Subcutaneous adipose tissue (tissue), 4 donors: ENCODE results near the gene CSNK2A1. TPM values are rescaled to one million over a fixed set of nuclear protein-coding genes. Genes with fewer than 3 reads are reported as not detected.

Experiments
- total RNA-seq, 4 donors: library from RNA; depleted of rRNA; stranded (reverse); fragments of >200 nt; gene quantifications; one replicate each; pipeline ENCODE4 v1.1.0, GENCODE V29; 2016
- TF ChIP-seq, protein P1 (sequence below): fragments of 450-650 bp; IDR thresholded peaks from one replicate; pipeline ENCODE4 v1.5.1; 2016; ENCODE audit warnings: low read depth, mild to moderate bottlenecking, control low read depth, antibody characterized with exemption, moderate library complexity

Gene CSNK2A1
- total RNA-seq, 4 donors from 2014 or later: 63.0 to 103 (median 78.3) TPM

DNA sequence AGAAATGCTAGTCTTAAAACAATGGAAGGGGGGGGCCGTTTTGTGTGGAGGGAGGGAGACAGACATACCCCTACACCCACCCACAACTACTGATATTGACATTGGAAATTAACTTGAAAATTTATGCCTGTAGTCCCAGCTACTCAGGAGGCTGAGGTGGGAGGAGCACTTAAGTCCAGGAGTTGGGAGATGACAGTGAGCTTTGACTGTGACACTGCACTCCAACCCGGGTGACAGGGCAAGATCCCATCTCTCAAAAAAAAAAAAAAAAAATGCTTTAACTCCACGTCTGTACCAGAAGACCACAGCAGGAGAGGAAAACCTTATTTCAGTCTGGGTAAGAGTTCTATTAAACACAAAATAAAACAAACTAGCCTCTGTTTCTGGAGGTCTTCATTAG, 83.4 kb downstream of the CSNK2A1 start:
- TF ChIP-seq, protein P1, sequence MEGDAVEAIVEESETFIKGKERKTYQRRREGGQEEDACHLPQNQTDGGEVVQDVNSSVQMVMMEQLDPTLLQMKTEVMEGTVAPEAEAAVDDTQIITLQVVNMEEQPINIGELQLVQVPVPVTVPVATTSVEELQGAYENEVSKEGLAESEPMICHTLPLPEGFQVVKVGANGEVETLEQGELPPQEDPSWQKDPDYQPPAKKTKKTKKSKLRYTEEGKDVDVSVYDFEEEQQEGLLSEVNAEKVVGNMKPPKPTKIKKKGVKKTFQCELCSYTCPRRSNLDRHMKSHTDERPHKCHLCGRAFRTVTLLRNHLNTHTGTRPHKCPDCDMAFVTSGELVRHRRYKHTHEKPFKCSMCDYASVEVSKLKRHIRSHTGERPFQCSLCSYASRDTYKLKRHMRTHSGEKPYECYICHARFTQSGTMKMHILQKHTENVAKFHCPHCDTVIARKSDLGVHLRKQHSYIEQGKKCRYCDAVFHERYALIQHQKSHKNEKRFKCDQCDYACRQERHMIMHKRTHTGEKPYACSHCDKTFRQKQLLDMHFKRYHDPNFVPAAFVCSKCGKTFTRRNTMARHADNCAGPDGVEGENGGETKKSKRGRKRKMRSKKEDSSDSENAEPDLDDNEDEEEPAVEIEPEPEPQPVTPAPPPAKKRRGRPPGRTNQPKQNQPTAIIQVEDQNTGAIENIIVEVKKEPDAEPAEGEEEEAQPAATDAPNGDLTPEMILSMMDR: no peak

DNA sequence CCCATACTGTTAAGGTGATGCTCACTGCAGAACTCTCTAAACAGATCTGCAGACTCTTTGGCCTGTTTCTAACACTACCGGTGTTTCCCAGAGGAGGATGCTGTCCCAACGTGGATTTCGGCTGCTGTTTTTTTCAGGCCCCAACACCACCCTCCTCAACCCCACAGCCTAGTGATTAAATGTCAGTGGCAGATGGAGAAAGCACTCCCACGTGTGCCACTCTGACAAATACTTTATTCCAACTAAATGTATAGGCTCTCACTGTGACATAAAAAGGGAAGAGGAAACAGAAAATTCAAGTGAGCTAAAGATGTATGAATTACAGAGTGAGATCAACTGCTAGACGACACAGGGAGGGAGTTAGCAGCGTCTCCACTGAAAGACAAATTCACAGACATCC, 84.8 kb downstream of the CSNK2A1 start:
- TF ChIP-seq, protein P1: no peak

GRCh38 chr20:454951-455350, 88.6 kb downstream of the CSNK2A1 start:
- TF ChIP-seq, protein P1: no peak

- TF ChIP-seq, protein P1: no peak
Measured at GRCh38 chr20:445514-446336, 97.9 kb downstream of the CSNK2A1 start.

GRCh38 chr20:444862-445426, 98.6 kb downstream of the CSNK2A1 start:
- TF ChIP-seq, protein P1: no peak

GRCh38 chr20:444117-444516, 99.5 kb downstream of the CSNK2A1 start:
- TF ChIP-seq, protein P1: no peak

GRCh38 chr20:443223-443775, 100.3 kb downstream of the CSNK2A1 start:
- TF ChIP-seq, protein P1: no peak
